HG03066 (cell line): ENCODE measurements around the gene MED31.
"Not testable (repeated sequence)": the region's sequence is repeated elsewhere in the genome, so short reads cannot be mapped to it uniquely, and the experiment has no call there.

Experiments
- ATAC-seq: cut with Tn5 transposase; IDR thresholded peaks from one replicate; pipeline ENCODE4 v1.9.1; 2021; ENCODE audit warnings: low read depth; ENCODE audit not compliant: unreplicated experiment

MED31 gene

DNA sequence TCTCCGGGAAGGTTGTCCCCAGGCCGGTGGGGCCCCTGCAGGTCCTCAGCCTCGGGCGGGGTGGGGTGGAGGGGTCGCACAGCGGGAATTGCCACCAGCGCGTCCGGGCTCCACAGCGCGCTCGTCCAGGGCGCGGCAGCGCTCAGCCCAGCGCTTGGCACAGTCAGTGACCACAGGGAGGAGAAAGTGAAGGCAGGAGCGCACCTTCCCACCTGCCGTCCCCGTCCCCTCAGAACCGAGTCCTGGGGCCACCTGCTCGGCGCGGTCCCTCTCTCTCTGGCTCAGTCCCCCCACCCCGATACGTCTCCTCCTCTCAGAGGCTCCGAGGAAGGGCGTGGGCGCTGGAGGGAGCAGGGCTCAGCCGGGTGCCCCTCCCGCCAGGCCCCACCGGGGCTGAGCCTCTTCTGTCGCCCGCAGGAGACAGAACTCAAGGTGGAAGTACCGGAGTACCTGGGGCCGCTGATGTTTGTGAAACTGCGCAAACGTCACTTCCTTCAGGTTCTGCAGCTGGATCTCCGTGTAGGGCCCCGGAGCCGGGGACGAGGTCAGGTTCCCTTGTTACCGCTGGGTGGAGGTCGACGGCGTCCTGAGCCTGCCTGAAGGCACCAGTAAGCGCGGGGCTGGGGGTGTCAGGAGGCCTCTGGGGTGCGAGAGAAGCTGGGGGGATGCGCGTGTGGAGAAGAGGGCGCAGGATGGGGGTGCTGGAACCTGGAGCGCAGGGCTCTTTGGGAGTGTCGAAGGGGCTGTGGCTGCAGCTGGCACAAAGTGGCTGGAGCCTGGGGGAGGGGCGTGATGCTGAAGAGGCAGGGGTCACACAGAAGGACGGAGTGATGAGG, 5.6 kb upstream of the MED31 start:
- ATAC-seq, result not testable (repeated sequence)

GRCh38 chr17:6655732-6656361, 4.4 kb upstream of the MED31 start:
- ATAC-seq, result not testable (repeated sequence)

DNA sequence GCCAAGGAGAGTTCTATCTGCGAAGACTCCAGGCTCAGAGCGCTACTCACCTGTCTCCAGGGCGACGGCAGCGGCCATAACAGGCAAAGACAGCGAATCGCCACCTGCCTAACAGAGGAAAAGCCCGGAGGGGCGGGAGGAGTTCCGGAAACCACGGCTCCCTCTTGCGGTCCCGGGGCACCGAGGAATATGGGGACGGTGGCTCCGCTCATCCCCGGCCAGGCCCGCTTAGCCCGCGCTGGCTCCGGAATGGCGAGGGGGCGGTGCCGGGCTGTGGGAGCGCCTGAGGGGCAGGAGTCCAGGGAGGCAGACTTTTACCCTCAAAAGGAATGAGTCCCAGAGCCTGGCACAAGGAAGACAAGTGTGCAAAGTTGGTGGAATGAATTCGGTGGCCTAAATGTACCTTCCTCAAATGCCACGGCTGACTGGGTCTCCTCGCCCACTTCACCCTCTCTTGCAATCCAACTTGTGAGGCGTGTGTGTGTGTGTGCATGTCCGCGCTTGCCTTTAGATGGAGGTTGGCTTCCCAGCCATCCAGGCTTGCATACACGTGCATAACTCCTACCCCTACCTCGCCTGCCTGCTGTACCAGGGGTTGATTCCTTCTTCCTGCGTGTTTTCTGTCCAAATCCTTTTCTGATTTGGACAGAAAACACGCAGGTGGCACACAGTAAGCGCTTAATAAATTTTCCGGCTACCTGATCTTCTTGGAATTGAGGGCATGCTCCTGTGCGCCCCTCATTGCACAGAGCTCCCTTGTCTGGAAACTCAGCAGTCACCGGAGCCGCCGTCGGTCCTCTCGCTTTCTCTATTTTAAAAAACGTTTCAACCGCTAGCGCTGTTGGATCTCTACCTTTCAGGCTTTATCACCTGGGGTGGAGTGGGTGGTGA, 3.7 kb upstream of the MED31 start:
- ATAC-seq, result no peak

DNA sequence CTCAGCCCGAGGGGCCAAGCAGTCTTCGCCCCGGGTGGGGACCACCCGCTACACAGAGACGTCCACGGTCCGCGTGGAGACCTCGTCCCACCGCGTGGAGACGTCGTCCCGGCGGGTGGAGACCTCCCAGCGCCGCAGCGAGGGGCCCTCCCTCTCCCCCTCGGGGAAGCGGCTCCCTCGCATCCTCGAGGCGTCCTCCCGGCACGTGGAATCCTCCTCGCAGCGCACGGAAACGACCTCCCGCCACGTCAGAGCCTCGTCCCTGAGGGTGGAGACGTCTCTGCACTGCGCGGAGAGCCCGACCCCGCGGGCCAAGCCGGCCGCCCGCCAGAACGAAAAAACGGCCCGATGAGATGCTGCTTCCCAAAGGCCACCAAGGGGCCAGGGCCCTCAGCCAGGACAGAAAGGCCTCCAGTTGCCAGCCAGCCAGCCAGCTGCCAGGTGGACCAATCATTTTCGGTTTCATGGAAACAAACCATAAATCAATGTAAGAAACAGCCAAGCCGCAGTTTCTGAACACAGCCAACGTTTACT, 581 bp upstream of the MED31 start:
- ATAC-seq, result no peak

DNA sequence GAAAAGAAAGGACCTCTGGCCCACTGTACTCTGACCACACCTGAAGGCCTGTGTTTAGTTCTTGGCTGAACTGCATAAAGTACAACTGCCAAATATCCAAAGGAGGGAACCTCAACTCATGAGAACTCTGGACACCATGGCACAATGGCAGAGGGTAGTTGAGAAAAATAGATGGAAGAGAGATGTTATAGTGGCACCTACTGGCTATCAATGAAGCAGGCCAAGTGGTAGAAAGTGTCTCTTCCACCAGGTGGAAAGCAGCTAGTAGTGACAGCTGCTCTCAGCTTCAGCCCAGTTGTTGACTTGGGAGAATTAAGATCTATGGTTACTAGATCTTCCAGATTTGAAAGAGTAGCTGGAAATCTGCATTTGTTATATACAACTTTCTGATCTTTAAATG, 3.2 kb downstream of the MED31 start:
- no peak for ATAC-seq

- no peak for ATAC-seq
These were observed 7.8 kb downstream of the MED31 start for GRCh38 chr17:6643451-6644125.

DNA sequence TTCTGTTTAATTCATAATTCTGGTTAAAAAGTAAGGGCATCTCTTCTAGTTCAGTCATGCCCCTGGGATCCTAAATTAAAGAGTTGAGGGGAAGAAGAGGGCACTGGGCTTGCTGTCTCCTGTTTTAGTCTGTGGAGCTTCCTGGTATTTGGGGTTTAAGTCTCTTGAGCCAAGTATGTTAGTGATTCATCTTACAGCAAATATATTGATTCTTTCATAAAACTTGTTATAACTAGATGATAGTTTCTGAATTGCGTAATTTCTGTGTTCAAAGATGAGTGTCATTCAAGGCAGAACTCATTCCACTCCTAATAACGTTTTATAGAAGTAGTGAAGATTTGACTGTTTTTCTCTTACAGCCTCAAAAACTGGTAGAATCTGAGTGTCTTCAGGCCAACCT, 8.8 kb downstream of the MED31 start:
- ATAC-seq, result no peak

DNA sequence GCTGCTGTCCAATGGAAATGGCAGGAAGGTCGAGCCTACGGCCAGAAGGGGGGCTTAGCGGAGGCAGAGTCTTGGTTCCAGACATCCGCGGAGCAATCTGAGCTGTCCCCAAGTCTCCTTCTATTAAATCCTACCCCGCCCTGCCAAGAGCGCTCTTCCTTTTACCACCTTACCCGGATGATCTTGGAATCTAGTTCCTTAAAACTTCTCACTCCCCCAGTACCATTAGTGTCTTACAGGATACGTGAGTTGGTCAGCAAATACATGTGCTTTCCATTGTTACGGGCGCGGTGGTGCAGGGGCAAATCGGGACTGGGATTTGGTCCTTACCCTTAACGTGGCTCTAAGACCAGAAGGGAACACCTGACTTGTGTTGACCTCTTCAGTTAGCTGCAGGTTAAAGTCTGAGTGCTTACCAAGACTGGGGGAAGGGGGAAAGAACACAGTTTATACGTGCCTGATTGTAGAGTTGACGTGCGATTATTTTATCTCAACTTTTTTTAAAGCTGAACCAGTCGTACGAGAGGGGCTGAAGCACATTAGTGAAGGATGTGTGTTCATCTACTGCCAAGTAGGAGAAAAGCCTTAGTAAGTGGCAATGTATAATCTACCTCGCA, 10.1 kb downstream of the MED31 start:
- peak; percentile 16 for ATAC-seq

GRCh38 chr17:6640536-6641246, 10.7 kb downstream of the MED31 start, which contains the start of the genes KIAA0753 and TXNDC17:
TSS of gene KIAA0753 (minus strand) at chr17:6640711. CDS start at chr17:6635103, 5,608 bp downstream.
TSS of gene TXNDC17 (plus strand) at chr17:6641060. CDS start at chr17:6641083, 23 bp downstream.
- peak; percentile 83 for ATAC-seq

DNA sequence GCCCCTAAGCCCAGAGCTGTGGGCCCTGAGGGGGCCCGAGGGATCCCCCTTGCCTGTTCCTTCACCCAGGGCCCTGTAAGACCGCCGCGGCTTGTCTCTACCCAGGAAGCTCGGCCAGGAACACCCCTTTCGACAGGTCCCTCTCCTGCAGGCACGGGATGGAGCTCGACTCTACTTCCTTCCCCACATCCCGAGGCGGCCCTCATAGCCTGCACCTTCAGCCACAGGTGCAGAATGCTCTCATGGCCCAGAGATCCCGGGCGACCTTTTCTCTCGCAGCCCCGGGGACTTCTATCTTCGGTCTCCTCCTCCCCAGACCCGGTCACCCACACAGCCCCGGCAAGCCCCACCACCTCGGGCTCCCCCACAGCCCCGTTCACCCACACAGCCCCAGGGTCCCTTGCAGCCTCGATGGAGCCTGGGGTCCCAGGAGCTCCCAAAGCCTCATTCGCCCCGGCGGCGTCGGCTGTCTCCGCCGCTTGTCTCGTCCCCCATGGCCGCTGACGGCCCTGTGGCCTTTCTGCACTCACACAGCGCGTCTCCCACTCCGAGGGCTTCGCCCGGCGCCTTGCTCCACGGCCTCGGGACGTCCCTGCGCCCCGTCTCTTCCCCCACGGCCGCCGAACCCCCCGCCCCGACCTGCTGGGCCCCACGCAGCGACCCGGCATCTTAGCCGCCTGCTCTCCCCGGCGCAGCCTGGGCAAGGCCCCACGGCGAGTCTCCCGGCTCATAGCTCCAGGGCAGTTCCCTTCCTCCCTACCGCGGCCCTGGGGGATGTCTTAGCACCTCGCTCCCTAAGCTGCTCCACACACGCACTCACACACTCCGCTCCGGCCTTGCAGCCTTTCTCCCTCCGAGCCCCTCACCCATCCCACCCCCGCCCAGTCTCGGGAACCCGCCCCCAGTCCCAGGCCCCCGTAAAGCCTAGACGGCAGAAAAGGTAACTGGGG, 11.5 kb downstream of the MED31 start:
- ATAC-seq, result no peak

GRCh38 chr17:6639014-6639585, 12.3 kb downstream of the MED31 start:
- no peak for ATAC-seq

DNA sequence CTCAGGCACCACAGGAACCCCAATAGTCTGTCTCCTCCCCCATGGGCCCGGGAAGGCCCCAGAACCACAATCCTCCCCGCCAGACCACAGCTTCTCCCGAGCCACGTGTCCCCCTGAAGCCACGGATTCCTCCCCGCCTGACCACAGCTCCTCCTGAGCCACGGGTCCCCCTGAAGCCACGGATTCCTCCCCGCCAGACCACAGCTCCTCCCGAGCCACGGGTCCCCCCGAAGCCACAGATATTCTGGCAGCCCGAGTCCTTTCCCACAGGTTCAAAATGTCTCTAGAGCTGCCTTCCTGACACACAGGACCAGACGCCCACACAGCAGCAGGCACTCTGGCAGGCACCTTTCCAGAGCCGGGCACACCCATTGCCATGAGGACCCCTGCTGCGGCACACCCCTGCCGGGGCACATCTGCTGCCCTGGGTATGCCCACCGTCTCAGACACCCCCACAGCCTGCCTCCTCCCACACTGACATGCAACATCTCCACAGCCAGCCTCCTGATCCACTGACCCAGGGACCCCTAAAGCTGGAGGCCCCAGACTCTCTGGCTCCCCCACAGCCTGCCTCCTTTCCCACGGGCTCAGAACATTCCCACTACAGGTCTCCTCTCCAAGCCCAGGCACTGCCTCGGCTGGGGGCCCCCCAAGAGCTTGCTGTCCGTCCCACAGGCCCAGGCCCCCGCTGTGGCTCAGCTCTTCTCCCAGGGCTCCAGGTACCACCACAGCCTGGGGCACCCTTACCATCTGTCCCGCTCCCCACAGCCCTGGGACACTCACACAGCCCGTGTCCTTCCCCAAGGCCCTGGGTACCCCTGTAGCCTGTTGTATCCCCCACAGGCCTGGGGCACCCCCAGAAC, 13.1 kb downstream of the MED31 start:
- ATAC-seq, result no peak

DNA sequence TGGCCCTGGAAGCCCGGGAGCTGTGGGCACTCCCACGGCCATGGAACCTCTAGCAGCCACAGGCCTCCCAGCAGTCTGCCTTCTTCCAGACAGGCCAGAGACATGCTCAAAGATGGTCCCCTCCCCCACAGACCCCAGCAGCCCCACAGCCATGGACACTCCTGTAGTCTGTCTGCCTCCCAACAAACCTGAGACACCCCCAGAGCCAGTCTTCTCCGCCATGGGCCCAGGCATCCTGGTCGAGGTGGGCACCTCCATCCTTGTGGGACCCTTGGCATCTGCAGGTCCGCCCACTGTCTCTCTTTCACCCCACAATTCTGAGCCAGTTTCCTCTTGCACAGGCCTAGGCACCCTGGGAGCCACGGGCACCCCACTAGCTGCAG, 14.0 kb downstream of the MED31 start:
- no peak for ATAC-seq

GRCh38 chr17:6636616-6637457, 14.6 kb downstream of the MED31 start:
- ATAC-seq, result no peak

DNA sequence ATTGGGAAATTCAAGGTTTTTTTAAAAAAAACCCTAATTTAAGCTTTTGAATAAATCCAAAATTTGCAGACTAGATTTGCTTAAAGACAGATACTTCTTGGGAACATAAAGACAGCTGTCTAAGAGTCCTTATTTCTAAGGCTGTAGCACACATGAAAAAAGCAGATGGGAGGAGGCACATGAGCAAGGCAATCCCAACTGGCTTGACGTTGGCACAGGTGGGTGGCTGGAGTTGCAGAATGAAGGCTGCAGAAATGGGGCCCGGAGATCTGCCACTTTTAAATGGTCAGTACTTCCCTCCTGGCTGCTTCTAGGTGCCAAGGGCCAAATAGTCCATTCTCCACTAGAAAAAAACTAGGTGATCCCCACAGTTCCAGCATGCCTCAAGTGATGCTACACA, 15.3 kb downstream of the MED31 start:
- no peak for ATAC-seq

DNA sequence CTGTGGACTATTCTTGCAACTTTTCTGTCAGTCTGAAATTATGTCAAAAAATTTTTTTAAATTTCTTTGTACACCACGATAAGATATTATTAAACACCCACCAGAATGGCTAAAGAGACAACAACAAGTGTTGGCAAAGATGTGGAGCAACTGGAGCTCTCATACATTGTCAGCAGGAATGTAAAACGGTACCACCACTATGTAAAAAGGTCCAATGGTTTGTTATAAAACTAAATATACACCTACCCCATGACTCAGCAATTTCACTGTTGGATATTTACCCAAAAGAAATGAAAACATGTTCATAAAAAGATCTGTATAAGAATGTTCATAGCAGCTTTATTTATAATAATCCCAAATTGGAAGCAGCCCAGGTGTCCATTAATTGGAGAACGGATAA, 18.1 kb downstream of the MED31 start:
- ATAC-seq, result no peak
